Progenitor cell of endocrine pancreas (in vitro differentiated cells): Measurements from ENCODE around the gene SLC39A11. TPM values are rescaled to one million over a fixed set of nuclear protein-coding genes. Genes with fewer than 3 reads are reported as not detected.
"Not testable (repeated sequence)": the region's sequence is repeated elsewhere in the genome, so short reads cannot be mapped to it uniquely, and the experiment has no call there.

ENCODE experiments used
- DNase-seq: peaks from one replicate; pipeline ENCODE4 v3.0.0; 2021; ENCODE audit warnings: low spot score; ENCODE audit not compliant: unreplicated experiment
- H3K27ac Mint-ChIP-seq: 2 replicates; pipeline ENCODE4 v1.8.0; 2021; ENCODE audit warnings: mild to moderate bottlenecking, moderate library complexity, mixed read lengths
- H3K27me3 Mint-ChIP-seq: 2 replicates; pipeline ENCODE4 v1.8.0; 2021; ENCODE audit warnings: mixed read lengths
- H3K36me3 Mint-ChIP-seq: 2 replicates; pipeline ENCODE4 v1.8.0; 2022; ENCODE audit warnings: mixed read lengths; ENCODE audit not compliant: insufficient read depth
- H3K4me1 Mint-ChIP-seq: 2 replicates; pipeline ENCODE4 v1.8.0; 2021; ENCODE audit warnings: low read depth, mixed read lengths
- H3K4me3 Mint-ChIP-seq: 2 replicates; pipeline ENCODE4 v1.8.0; 2021; ENCODE audit warnings: low read depth, mild to moderate bottlenecking, moderate library complexity, mixed read lengths
- H3K9me3 Mint-ChIP-seq: 2 replicates; pipeline ENCODE4 v1.8.0; 2021; ENCODE audit warnings: low read depth, mixed read lengths
- CTCF ChIP-seq: fragments of 200-600 bp; sonication (generic); IDR thresholded peaks from one replicate; pipeline ENCODE4 v1.5.0; 2021; ENCODE audit warnings: antibody characterized with exemption, mild to moderate bottlenecking; ENCODE audit not compliant: unreplicated experiment
- total RNA-seq: library from RNA; stranded (reverse); gene quantifications from 2 replicates; pipeline ENCODE4 v1.2.1, GENCODE V29; 2021

The SLC39A11 gene
- total RNA-seq, 1 donor from 2014 or later: 20.5 TPM

- H3K27me3 Mint-ChIP-seq: peaks cover 7% of the 10 kb centered on the region
- H3K4me1 Mint-ChIP-seq: peaks cover 14% of the 10 kb centered on the region
- DNase-seq: no peak
- no peak for TF ChIP-seq CTCF
- H3K36me3 Mint-ChIP-seq: peaks cover 21% of the 10 kb centered on the region
- H3K27ac Mint-ChIP-seq: no peak overlapping the region
- peaks cover 26% of the 10 kb centered on the region for H3K9me3 Mint-ChIP-seq
- no peak overlapping the region for H3K4me3 Mint-ChIP-seq
Observed at GRCh38 chr17:72826602-72827001, 265.9 kb downstream of the SLC39A11 start.

GRCh38 chr17:72826059-72826458, 266.4 kb downstream of the SLC39A11 start:
- not testable (repeated sequence) for DNase-seq, H3K27me3 Mint-ChIP-seq, H3K4me3 Mint-ChIP-seq, H3K27ac Mint-ChIP-seq
- Mint-ChIP-seq H3K9me3 (peaks cover 26% of the 10 kb centered on the region), H3K4me1 (peaks cover 14% of the 10 kb centered on the region), H3K36me3 (peaks cover 21% of the 10 kb centered on the region)

GRCh38 chr17:72825218-72825617, 267.3 kb downstream of the SLC39A11 start:
- no peak overlapping the region for H3K27ac Mint-ChIP-seq
- H3K27me3 Mint-ChIP-seq: peaks cover 4% of the 10 kb centered on the region
- no peak overlapping the region for H3K4me3 Mint-ChIP-seq
- peaks cover 21% of the 10 kb centered on the region for H3K36me3 Mint-ChIP-seq
- peaks cover 26% of the 10 kb centered on the region for H3K9me3 Mint-ChIP-seq
- no peak for DNase-seq
- peaks cover 8% of the 10 kb centered on the region for H3K4me1 Mint-ChIP-seq
- no peak for TF ChIP-seq CTCF

- H3K4me1 Mint-ChIP-seq, H3K4me3 Mint-ChIP-seq, H3K27me3 Mint-ChIP-seq, DNase-seq, H3K27ac Mint-ChIP-seq: not testable (repeated sequence)
- Mint-ChIP-seq H3K36me3 (peaks cover 21% of the 10 kb centered on the region), H3K9me3 (peaks cover 26% of the 10 kb centered on the region)
Observed at GRCh38 chr17:72824267-72824666, 268.2 kb downstream of the SLC39A11 start.

- Mint-ChIP-seq H3K27ac (no peak overlapping the region), H3K36me3 (peaks cover 21% of the 10 kb centered on the region), H3K4me3 (no peak overlapping the region), H3K4me1 (peaks cover 2% of the 10 kb centered on the region), H3K9me3 (peaks cover 26% of the 10 kb centered on the region), H3K27me3 (peaks cover 6% of the 10 kb centered on the region)
- no peak for TF ChIP-seq CTCF
- DNase-seq: no peak
Observed at GRCh38 chr17:72822358-72823023, 270.0 kb downstream of the SLC39A11 start.

GRCh38 chr17:72816406-72816805, 276.1 kb downstream of the SLC39A11 start:
- H3K9me3 Mint-ChIP-seq: peaks cover 4% of the 10 kb centered on the region
- DNase-seq: no peak
- no peak overlapping the region for H3K27ac Mint-ChIP-seq
- H3K4me1 Mint-ChIP-seq: no peaks in the 10 kb centered on the region
- TF ChIP-seq CTCF: no peak
- H3K36me3 Mint-ChIP-seq: peaks cover 1% of the 10 kb centered on the region
- H3K27me3 Mint-ChIP-seq: peaks cover 5% of the 10 kb centered on the region
- H3K4me3 Mint-ChIP-seq: no peak overlapping the region
